ENCODE results near the gene ZNF423.

The ZNF423 gene

DNA sequence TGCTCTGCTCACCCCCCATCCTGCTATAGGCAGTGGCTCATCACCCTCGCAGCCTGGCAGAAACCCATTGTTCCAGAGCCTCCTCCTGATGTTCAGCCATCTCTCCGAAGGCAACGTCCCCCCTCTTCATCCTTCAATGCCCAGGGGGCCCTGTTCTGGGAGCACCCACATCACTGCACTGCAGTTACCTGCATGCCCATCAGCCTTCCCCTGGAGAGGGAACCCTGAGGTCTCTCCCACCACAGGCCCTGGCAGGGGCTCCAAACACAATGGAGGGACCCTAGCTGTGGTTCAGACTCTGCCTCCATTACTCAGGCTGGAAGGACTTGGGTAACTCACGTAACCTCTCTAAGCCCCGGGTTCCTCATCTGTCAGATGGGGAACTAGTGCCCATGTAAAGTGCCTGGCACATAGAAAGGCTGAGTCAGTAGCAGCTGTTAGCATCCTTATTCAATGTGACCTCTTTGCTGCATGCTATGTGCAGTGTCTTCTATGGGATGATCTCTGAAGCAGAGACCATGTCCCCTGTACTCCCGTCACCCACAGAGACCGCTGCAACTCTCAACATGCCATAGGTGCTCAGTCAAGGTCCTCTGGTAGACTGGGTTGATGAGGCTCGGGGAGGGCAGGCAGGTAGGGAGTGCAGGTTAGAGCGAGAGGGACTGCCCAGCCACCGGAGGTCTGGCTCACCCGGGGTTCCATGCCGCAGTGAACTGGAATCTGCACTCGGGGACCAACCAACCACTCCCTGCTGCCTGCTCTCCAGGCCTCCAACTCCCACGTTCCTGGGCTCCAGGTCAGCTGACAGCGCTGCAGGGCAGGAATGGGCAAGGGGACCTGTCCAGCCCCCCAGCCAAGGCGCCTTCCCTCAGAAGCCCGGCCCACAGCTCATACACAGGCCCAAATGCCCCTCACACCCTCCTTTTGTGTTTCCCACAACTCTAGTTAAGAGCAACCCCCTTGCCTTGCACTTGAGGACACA lies 233.2 kb downstream of the ZNF423 start:
- DNase-seq (ENCODE audit: low read depth): no peak

DNA sequence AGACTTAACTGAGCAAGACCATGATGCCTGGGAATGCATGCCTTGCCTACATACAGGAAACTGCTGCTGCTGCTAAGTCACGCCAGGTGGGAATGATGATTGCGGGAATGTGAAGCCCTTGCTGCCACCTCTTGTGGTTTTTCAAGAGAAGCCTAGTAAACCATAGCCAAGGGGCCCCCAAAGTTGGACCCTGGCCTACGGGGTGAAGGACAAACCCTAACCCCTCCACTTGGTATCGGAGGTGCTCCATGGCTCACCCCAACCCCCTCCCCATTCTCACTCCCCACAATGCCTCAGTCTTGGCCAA lies 233.9 kb downstream of the ZNF423 start:
- DNase-seq (ENCODE audit: low read depth): no peak

DNA sequence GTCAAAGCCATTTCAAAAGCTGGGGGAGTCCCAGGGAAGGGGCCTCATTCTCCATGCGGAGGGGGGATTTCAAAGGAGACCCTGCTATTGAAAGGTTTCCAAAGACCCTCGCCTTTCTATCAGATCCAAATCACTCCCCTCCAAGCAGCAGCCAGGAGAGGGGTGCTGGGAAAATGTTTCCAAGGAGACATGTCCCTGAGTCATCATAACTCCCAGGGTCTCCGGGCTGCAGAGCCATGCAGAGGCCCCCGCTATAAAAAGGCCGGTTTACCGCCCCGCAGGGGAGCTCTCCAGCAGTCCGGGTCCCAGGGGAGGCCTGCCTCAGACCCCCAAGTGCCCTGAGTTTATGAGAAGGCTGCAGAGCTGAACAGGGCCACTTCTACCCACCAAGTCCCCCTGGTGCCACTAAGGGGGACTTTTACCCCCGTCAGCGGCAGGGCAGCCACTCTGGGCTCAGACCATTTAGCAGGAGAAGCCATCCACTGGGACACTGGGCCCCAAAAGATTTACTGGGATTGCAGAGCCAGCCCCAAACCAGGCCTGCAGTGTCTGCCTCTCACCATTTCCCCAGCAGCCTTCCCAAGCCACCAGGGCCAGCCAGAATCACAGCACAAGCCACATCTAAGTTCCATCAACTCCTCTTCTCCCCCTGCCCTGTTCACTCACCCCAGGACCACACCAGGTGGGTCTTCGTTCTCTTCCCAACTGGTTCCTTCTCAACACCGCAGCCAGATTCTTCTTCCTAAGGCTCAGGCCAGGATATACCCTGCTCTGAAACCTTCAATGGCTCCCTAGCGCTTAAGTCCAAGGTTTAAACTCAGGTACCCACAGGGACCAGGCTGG lies 234.4 kb downstream of the ZNF423 start:
- DNase-seq (ENCODE audit: low read depth): no peak

DNA sequence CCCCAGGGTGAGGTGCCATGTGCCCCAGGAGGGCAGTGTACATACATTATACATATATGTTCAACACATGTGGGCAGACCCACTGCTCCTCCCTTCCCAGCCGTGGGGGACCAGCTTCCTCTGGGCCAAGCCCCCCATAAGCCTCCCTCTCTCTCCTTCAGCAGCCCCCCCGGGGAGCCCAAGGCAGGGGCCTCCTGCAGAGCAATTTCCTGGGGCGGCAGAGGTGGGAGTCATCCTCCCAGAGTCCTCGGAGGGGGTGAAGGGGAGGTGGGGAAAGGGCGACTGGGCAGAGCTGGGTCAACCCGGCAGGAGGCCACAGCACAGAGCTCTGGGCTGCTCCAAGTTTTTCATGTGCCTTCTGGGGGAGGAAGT lies 235.1 kb downstream of the ZNF423 start:
- DNase-seq (ENCODE audit: low read depth): no peak

DNA sequence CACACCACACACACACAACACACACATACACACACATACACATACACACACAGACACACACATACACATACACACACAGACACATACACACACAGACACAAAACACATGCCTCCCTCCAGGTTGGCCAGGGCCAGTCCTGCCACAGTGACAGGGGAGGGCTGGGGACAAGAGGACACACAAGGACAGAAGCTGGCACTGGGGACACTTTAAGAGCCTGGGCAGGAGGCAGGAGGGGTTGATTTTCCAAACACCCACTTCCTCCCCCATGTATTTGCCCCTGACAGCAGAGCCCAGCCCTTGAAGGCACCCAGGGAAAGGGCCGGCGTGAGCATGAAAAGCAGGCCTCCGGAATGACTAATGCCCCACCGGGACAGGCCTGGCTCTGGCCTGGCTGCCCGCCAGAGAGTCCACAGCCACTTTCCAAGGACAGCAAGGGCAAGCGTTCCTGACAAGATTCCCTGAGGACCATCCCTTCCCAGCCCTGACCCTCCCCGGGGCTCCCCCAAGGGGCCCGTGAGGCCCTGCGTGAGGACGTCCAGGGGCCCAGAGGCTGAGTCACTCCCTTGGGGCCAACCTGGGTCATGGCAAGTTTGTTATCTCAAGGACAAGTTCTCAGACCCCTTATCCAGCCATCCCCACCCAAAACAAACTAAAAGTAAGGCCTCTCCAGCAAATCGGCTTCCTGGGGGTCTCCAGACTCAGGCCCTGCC lies 235.6 kb downstream of the ZNF423 start:
- no peak for DNase-seq (ENCODE audit: low read depth)

DNA sequence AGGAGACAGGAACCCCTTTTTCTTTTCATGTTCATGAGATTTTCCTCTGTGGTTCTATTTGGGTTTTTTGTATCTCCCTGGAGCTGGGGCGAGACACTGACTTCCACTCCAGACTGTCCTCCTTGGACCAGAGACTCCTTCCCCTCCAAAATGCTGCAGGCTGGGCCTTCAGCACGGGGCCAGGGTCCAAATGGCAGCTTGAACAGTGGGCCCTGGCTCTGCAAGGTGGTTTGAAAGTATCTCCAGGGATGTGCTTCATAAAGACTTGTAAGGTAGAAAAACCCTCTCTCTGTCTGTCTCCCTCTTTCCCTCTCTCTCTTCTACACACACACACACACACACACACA lies 236.1 kb downstream of the ZNF423 start:
- no peak for DNase-seq (ENCODE audit: low read depth)

DNA sequence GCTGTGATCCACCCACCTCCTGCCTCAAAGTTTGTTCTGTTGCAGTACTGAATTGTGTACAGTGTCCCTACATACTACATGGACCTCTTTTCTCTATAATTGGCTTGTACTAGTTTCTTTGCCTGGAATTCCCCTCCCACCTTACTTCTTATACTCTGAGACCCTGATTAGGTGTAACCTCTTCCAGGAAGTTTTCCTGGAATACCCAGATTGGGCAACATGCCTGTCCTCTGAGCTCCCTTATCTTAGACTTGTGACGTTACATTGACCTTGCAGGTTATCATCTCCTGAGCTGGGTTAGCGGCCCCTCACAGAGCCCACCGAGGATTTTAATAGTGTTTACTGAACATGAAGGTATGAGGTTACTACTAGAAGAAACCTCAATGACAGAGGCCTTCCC lies 237.0 kb downstream of the ZNF423 start:
- DNase-seq (ENCODE audit: low read depth): no peak

DNA sequence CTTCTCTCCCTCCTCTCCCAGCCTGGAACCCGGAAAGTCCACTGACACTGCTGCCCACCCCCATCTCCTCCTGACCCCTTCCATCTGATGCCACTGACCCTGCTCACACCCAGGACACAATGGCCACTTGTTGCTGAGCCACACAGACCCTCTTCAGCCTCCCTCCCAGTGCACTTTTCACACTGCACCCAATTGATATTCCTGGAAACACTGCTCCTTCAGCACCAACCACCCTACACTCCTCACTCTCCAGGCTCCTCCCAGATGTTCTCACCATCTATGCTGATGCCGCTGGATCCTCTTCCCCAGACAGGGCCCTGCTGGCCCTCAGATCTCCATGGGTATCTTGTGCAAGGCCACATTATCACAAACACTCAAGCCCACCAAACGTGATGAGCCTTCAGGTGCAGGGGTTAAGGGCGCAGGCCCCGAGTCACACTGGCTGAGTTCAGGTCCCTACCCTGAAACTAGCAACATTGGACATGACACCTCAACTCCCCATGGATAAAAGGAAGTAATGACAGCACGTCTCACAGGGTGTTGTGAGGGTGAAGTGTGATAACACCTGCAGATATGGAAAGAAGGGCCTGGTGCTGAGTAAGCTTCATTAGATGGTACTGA lies 238.1 kb downstream of the ZNF423 start:
- no peak for DNase-seq (ENCODE audit: low read depth)

DNA sequence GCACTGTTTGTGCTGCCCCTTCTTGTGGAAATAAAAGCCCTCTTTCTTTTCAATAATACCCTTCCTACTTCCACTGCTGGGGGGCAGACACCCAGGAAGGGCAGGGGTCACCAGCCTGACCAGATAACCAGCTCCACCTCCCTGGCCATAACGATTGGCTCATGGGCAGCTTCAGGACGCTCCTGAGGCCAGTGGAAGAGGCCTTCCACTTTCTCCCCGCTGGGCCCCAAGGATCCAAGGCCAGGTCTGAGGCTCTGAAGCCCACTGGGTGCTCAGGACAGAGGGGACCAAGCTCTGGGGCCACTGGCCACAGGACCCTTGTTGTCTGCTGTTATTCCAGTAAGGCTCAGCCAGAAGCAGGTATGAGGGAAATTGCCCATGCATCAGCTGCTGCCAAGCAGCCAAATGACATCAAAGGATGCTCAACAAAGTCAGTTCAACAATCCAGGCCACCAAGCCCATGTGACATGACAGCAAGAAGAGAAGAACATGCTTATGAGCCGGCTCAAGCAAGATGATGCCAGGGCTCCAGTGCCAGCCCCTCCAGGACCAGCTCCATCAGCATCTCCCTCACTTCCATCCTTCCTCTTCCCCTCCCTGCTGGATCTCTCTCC lies 238.8 kb downstream of the ZNF423 start:
- DNase-seq (ENCODE audit: low read depth): no peak

DNA sequence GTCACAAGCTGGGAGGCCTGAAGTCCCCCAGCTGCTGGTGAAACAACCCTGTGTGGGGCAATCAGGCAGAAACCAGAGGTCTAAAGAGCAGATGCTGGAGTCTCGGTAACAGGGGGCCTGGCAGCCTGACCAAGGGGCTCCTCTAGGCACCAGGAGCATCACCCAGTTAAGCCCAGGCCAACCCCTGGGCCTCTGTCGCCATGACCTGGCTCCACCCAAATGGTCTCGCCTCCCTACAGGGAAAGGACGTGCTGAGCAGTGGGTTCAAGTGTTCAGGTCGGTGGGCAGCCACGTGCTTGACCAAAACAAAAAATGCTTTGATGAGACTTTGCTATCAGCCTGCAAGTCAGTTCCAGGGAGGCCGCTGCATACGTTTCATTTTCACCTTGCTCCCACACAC lies 240.3 kb downstream of the ZNF423 start:
- DNase-seq (ENCODE audit: low read depth): no peak

DNA sequence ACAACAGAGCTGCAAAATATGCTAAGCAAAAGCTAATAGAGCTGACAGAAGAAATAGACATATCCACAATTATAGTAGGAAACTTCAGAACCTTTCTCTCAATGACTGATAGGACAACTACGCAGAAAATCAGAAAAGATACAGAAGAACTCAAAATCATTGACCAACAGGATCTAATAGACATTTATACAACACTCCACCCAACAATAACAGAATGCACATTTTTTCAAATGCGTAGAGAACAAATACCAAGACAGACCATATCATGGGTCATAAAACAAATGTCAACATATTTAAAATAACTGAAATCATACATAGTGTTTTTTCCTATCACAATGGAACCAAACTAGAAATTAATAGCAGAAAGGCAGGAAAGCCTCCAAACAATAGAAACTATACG lies 244.9 kb downstream of the ZNF423 start:
- DNase-seq (ENCODE audit: low read depth): no peak

DNA sequence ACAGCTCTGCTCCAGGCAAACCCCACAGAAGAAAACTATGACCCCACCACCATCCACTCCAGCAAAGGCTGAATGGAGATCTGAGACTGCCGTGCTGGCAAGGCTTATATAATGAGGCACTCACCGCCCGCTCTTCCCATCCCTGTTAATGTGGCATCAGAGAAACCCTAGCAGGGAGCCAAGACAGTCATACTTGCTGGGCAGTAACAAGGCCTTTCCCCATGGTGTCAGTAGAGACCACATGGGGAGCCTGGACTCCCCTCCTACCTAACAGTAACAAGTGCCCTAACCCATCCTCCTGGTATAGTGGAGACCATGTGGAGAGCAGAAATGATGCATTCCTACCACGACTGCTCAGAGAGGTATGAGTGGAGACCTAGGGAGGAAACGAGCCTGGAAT lies 247.1 kb downstream of the ZNF423 start:
- peak; percentile 34 for DNase-seq (ENCODE audit: low read depth)

DNA sequence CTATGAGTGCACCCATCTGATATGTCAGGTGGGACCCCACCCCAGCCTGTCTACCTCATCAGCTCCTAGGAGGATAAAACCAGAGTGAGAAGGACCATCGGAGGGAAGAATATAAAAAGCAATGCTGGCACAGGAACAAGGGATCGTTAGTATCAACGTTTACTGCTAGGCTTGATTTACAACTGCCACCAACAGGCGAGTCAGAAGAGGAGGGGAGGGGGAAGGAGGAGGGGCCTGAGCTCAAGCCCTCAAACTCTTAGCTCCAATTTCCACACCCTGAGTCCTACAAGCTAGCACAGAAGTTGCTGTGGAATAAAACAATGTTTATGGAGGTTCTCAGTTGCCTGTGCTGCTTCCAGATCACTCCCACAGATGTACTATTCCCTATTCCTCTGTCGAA lies 247.8 kb downstream of the ZNF423 start:
- no peak for DNase-seq (ENCODE audit: low read depth)

DNA sequence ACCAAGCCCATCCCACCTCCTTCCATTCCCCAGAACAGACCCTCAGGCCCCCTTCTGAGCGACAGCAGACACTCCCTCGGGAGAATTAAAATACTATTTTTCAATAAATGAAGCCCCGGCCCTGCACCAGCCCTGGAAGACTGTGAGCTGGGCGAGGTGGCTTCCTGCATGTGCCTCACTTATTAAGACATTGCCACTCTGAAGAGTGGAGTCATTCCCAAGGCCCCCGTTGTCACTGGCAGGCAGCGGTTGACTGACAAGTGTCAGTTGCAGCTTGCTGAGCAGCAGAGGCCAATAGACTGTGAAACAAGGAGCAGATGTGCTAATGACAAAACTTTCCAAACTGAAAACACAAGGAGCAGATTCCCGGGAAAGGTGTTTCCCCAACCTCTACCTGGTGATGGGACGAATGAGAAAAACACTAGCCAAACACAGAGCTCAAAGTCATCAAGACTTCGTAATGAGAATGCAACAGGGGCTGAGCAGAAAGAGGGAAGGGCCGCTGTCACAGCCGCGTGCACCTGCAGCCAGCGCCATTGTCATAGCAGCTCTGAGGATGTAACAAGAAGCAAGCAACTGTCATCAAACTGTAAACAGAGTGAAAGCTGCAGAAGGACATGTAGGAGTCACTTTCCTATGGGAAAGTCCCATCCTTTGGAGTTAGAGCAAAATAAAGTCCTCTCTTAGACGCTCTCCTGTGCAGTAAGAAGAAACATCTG lies 250.2 kb downstream of the ZNF423 start:
- DNase-seq (ENCODE audit: low read depth): no peak

DNA sequence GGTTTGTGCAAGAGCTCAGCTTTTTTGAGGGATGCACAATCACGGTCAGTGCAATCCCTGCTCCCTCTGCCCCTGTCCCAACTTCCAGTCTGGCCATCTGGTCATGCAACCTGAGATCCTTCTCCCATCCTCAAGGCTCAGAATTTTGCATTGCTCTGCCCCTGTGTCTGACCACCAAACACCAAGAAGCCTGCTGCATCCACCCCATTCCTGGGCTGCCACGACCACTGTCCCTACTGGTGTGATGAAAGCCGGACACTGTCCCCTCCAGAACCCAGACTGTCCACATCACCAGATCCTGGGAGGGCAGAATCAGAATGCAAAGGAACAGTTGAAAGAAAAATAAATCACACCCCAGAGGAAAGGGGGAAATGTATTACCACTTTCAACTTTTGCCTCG lies 251.3 kb downstream of the ZNF423 start:
- no peak for DNase-seq (ENCODE audit: low read depth)

DNA sequence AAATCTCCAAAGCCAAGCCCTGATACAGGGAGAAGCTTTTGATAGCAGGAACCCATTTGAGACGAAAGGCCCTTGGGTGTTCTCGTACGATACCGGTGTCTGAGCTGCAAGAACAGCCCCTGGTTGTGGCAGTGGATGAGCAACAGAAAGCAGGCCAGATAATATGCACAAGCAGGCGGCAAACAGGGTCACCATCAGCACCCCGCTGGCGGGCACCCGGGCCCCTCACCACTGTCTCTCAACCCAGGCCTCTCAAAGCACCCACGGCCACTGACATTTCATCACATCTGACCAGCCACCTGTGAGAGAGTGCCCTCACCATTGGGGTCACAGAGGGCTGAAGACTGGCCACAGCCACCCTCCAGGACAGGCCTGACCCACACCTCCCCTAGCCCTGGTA lies 252.0 kb downstream of the ZNF423 start:
- no peak for DNase-seq (ENCODE audit: low read depth)

DNA sequence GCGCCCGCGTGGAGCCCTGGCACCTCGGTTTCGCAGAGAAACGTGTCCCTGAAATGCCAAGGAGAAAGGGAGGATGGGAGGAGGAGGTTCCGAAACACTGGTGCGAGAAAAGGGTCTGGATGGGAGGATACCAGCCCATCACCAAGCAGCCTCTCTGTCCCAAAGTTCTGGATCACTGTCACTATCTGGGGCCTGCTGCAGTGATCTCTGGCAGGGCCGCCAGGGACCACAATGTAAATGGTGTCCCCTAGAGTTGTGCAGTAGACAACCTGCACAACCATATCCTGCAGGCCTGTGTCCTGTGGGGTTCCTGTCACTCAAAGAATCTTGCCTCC lies 253.0 kb downstream of the ZNF423 start:
- no peak for DNase-seq (ENCODE audit: low read depth)

DNA sequence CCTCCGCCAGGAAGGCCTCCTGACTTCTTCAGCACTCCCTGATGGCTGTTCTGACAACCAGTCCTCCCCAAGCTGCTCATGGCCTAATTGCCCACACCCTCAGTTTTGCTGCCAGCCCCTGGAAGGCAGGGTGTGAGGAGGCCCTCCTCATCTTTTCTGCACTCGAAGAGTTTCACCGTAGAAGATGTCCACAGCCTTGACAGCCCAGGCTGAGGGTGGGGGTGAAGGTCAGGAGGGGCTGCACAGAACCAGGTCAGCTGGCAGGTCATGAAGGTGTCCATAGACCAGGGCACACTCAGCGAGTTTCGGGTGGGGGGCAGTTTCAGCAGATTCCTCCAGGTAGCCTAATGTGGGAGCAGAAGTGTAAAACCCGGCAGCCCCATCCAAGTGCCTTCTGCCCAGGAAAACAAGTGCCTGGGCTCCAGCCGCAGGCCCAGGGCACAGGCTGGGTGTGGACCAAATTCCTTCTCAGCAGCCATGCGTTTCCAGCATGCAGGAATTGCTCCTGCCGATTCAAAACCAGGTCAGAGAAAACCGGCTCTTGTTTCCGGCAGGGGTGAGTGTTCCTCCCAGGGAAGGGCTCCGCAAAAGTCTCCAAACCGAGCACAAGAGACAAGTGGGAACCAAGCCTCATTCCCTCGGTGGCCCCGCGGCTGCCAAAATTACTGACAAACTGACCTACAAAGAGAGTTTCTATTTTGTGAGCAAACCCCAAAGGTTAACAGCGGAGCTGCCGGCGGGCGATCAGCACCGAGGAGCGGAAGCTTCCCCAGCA lies 253.5 kb downstream of the ZNF423 start:
- no peak for DNase-seq (ENCODE audit: low read depth)

DNA sequence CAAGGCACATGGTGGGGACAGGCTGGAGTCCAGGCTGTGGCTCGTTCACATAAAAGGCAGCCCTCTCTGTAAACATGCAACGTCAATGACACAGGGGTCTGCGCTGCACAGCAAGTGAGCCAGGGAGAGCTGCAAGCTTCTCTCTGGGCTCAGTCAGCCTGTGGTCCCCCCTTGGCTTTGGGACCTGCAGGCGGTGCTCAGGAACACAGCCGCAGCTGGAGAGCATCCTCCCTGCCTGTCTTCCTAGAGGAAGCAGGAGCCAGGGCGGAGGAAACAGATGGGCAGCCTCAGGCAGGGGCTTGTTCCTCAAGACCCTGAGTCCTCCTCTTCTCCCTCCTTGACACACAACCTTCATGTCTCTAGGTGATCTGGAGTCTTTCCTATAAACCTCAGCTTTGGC lies 254.3 kb downstream of the ZNF423 start:
- no peak for DNase-seq (ENCODE audit: low read depth)

DNA sequence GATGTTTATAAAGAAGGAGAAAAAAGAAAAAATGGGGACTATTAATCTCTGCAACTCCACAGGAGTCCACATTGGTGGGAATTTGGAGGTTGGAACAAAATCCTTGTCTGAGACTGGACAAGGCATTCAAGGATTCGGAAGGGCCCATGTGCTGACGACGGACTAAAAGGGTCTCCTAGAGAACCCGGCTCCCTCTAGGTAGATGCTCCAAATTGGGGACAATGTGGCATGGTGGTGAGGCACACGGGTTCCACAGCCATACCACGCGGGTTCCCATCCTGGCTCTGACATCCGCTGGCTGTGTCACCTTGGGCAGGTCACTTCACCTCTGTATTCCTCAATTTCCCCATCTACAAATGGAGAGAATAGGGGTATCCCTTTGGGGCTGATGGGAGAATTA lies 254.9 kb downstream of the ZNF423 start:
- no peak for DNase-seq (ENCODE audit: low read depth)

DNA sequence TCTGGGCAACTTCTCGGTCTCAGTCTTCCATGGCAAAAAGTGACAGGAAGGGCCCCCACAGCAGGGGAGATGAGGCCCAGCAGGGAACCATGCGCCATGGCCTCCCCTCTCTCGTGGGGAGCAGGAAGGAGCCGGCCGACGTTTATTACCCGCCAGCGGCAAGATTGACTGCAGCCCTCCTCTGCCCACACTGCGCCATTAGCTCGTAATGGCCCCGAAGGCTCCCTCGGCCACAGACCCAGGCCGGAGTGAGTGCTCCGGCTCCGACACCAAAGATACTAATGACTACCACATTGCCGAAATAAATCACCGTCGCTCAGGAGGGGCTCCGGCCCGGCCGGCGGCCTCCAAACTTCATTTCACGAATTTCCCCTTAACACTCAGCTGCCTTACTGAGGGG lies 255.4 kb downstream of the ZNF423 start:
- no peak for DNase-seq (ENCODE audit: low read depth)

All from non-pigmented ciliary epithelial cell (primary cell).